Trophoblast cell (in vitro differentiated cells and primary cell): ENCODE results near the gene EGR1.

Source experiments
- DNase-seq, 2 donors: peaks; one replicate each; pipeline ENCODE4 v3.0.0-alpha.2; 2016
- H2AFZ ChIP-seq: 2 replicates; pipeline ENCODE4 v1.6.1; 2013; ENCODE audit warnings: low read length, moderate library complexity, mild to moderate bottlenecking; ENCODE audit not compliant: insufficient read depth, poor library complexity
- H2AK5ac ChIP-seq: 2 replicates; pipeline ENCODE4 v1.6.1; 2013; ENCODE audit warnings: mild to moderate bottlenecking, low read length
- H2BK120ac ChIP-seq: 2 replicates; pipeline ENCODE4 v1.6.1; 2013; ENCODE audit warnings: low read length, mild to moderate bottlenecking, moderate library complexity; ENCODE audit not compliant: insufficient read depth, poor library complexity
- H2BK12ac ChIP-seq: 2 replicates; pipeline ENCODE4 v1.6.1; 2013; ENCODE audit warnings: mild to moderate bottlenecking, low read length, moderate library complexity
- H2BK5ac ChIP-seq: 2 replicates; pipeline ENCODE4 v1.6.1; 2013; ENCODE audit warnings: low read length, low read depth, moderate library complexity, mild to moderate bottlenecking; ENCODE audit not compliant: poor library complexity
- H3K14ac ChIP-seq: 2 replicates; pipeline ENCODE4 v1.6.1; 2013; ENCODE audit warnings: mild to moderate bottlenecking, low read length
- H3K18ac ChIP-seq: 2 replicates; pipeline ENCODE4 v1.6.1; 2013; ENCODE audit warnings: mild to moderate bottlenecking, low read length
- H3K23ac ChIP-seq: 2 replicates; pipeline ENCODE4 v1.6.1; 2013; ENCODE audit warnings: low read length
- H3K27ac ChIP-seq: 2 replicates; pipeline ENCODE4 v1.5.1; 2013; ENCODE audit warnings: low read depth, mild to moderate bottlenecking, inconsistent platforms, low read length, moderate library complexity
- H3K27me3 ChIP-seq: 2 replicates; pipeline ENCODE4 v1.6.1; 2013; ENCODE audit warnings: inconsistent platforms, mild to moderate bottlenecking, low read length, moderate library complexity; ENCODE audit not compliant: insufficient read depth
- H3K36me3 ChIP-seq, 2 experiments: 1 replicate in 1 of 2; 2 replicates in 1 of 2; pipeline ENCODE4 v1.6.1; 2013; ENCODE audit warnings: low read length in 2 of 2, mild to moderate bottlenecking in 2 of 2, moderate library complexity in 1 of 2; ENCODE audit not compliant: insufficient read depth in 2 of 2, control insufficient read depth in 1 of 2
- H3K4ac ChIP-seq: 2 replicates; pipeline ENCODE4 v1.6.1; 2013; ENCODE audit warnings: low read depth, mild to moderate bottlenecking, low read length, moderate library complexity
- H3K4me1 ChIP-seq, 2 experiments: 1 replicate in 1 of 2; 2 replicates in 1 of 2; pipeline ENCODE4 v1.6.1; 2013; ENCODE audit warnings: low read length in 2 of 2, mild to moderate bottlenecking in 2 of 2, moderate library complexity in 1 of 2; ENCODE audit not compliant: insufficient read depth in 2 of 2, control insufficient read depth in 1 of 2
- H3K4me2 ChIP-seq: 2 replicates; pipeline ENCODE4 v1.6.1; 2013; ENCODE audit warnings: inconsistent platforms, mild to moderate bottlenecking, low read length, moderate library complexity
- H3K4me3 ChIP-seq: 2 replicates; pipeline ENCODE4 v1.5.1; 2013; ENCODE audit warnings: mild to moderate bottlenecking, low read depth, low read length, inconsistent platforms
- H3K79me1 ChIP-seq: one replicate; pipeline ENCODE4 v1.6.1; 2013; ENCODE audit warnings: low read length
- H3K79me2 ChIP-seq: 2 replicates; pipeline ENCODE4 v1.6.1; 2013; ENCODE audit warnings: low read length, mild to moderate bottlenecking; ENCODE audit not compliant: control insufficient read depth, insufficient read depth, poor library complexity
- H3K9ac ChIP-seq: 2 replicates; pipeline ENCODE4 v1.6.1; 2013; ENCODE audit warnings: mild to moderate bottlenecking, low read length
- H3K9me3 ChIP-seq: 2 replicates; pipeline ENCODE4 v1.6.1; 2013; ENCODE audit warnings: low read depth, mild to moderate bottlenecking, control low read depth, inconsistent platforms, low read length; ENCODE audit not compliant: insufficient read depth
- H4K12ac ChIP-seq: 2 replicates; pipeline ENCODE4 v1.6.1; 2013; ENCODE audit warnings: low read depth, mild to moderate bottlenecking, low read length, moderate library complexity
- H4K8ac ChIP-seq: 2 replicates; pipeline ENCODE4 v1.6.1; 2013; ENCODE audit warnings: low read depth, mild to moderate bottlenecking, low read length, moderate library complexity
- H4K91ac ChIP-seq: one replicate; pipeline ENCODE4 v1.6.1; 2013; ENCODE audit warnings: low read depth, mild to moderate bottlenecking, low read length, moderate library complexity
- WGBS: extraction: QIAGEN DNeasy Blood & Tissue Kit; methylation state at CpG from one replicate; pipeline ENCODE4 v1.1.7; 2013; ENCODE audit warnings: missing lambda C conversion rate; ENCODE audit not compliant: insufficient read length, insufficient coverage; ENCODE audit errors: extremely low coverage; 5-methylcytosine and 5-hydroxymethylcytosine counted together

EGR1 gene

DNA sequence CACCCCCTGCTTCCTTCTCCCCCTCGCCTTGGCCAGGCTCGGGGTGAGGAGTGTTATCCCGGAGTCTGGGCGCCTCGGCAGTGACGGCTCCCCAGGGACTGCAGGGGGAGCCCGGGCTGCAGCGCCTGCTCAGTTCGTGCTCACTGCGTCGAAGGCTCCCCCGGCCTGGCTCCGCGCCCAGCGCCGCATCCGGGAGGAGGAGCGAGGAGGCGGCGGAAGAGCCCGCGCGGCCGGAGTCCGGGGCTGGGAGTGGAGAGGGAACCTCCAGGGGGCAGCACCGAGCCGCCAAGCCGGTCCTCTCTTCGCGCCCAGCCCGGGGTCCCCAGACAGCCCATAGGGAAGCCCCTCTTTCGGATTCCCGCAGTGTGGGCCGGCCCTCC, 1.3 kb upstream of the EGR1 start:
- peak overlapping the region; percentile 92 for H3K4me3 ChIP-seq
- peak overlapping the region; percentile 69 for H4K8ac ChIP-seq
- H3K27me3 ChIP-seq = no peaks in the 10 kb centered on the region
- peak; percentile 82 to 93 for DNase-seq
- H4K12ac ChIP-seq = peak overlapping the region; percentile 60
- peak overlapping the region; percentile 84 for H3K9ac ChIP-seq
- H3K18ac ChIP-seq = peak overlapping the region; percentile 20
- H2AFZ ChIP-seq = peak overlapping the region; percentile 74
- peak overlapping the region; percentile 9 for H2BK5ac ChIP-seq
- H3K4me1 ChIP-seq = peaks cover 7 to 10% of the 10 kb centered on the region in 2 experiments
- H3K4me2 ChIP-seq = peak overlapping the region; percentile 98
- peak overlapping the region; percentile 94 for H3K27ac ChIP-seq
- peak overlapping the region; percentile 47 for H4K91ac ChIP-seq
- H3K23ac ChIP-seq = no peak overlapping the region
- no CpG with 5 or more reads among the region's 34 CpGs for WGBS
- H3K4ac ChIP-seq = no peak overlapping the region
- no peak overlapping the region for H2AK5ac ChIP-seq
- peak overlapping the region; percentile 12 for H3K14ac ChIP-seq
- peaks cover 11% of the 10 kb centered on the region for H3K79me1 ChIP-seq
- H3K79me2 ChIP-seq = peaks cover 4% of the 10 kb centered on the region
- no peak overlapping the region for H2BK12ac ChIP-seq
- peak overlapping the region; percentile 18 for H2BK120ac ChIP-seq
- H3K9me3 ChIP-seq = peaks cover 3% of the 10 kb centered on the region
- peaks cover 7 to 10% of the 10 kb centered on the region in 2 experiments for H3K36me3 ChIP-seq

DNA sequence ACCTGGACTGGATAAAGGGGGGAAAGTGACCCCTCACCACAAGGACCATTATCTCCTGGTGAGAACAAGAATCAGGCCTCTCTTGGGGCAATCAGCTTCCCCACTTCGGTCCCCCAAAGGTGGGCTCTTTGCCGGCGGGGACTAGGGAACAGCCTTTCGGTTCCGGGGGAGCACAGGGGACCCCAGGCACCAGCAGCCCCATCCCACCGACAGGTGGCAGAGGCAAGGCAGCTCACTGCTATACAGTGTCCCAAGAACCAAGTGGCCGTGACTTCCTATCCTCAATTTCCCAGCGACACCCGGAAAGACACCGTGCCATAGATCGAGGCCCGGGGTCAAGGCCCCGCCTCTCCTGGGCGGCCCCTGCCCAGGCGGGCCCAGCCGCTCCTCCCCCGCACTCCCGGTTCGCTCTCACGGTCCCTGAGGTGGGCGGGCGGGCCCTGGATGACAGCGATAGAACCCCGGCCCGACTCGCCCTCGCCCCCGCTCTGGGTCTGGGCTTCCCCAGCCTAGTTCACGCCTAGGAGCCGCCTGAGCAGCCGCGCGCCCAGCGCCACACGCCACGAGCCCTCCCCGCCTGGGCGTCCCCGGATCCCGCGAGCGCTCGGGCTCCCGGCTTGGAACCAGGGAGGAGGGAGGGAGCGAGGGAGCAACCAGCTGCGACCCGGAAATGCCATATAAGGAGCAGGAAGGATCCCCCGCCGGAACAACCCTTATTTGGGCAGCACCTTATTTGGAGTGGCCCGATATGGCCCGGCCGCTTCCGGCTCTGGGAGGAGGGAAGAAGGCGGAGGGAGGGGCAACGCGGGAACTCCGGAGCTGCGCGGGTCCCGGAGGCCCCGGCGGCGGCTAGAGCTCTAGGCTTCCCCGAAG, 655 bp upstream of the EGR1 start:
- peak; percentile 99 for DNase-seq
- peak overlapping the region; percentile 80 for H2BK120ac ChIP-seq
- peaks cover 7 to 10% of the 10 kb centered on the region in 2 experiments for H3K36me3 ChIP-seq
- H3K4me3 ChIP-seq = peak overlapping the region; percentile 92
- H2BK12ac ChIP-seq = no peak overlapping the region
- H3K9ac ChIP-seq = peak overlapping the region; percentile 84
- peaks cover 4% of the 10 kb centered on the region for H3K79me2 ChIP-seq
- H2AK5ac ChIP-seq = no peak overlapping the region
- peaks cover 7 to 10% of the 10 kb centered on the region in 2 experiments for H3K4me1 ChIP-seq
- H4K12ac ChIP-seq = peak overlapping the region; percentile 63
- no peak overlapping the region for H3K4ac ChIP-seq
- H3K14ac ChIP-seq = peak overlapping the region; percentile 58
- peak overlapping the region; percentile 78 for H2AFZ ChIP-seq
- peaks cover 11% of the 10 kb centered on the region for H3K79me1 ChIP-seq
- peak overlapping the region; percentile 82 for H4K8ac ChIP-seq
- peak overlapping the region; percentile 98 for H3K4me2 ChIP-seq
- no peaks in the 10 kb centered on the region for H3K27me3 ChIP-seq
- WGBS = no CpG with 5 or more reads among the region's 64 CpGs
- H2BK5ac ChIP-seq = peak overlapping the region; percentile 80
- no peak overlapping the region for H3K23ac ChIP-seq
- peaks cover 3% of the 10 kb centered on the region for H3K9me3 ChIP-seq
- peak overlapping the region; percentile 69 for H4K91ac ChIP-seq
- H3K27ac ChIP-seq = peak overlapping the region; percentile 94
- H3K18ac ChIP-seq = peak overlapping the region; percentile 8

DNA sequence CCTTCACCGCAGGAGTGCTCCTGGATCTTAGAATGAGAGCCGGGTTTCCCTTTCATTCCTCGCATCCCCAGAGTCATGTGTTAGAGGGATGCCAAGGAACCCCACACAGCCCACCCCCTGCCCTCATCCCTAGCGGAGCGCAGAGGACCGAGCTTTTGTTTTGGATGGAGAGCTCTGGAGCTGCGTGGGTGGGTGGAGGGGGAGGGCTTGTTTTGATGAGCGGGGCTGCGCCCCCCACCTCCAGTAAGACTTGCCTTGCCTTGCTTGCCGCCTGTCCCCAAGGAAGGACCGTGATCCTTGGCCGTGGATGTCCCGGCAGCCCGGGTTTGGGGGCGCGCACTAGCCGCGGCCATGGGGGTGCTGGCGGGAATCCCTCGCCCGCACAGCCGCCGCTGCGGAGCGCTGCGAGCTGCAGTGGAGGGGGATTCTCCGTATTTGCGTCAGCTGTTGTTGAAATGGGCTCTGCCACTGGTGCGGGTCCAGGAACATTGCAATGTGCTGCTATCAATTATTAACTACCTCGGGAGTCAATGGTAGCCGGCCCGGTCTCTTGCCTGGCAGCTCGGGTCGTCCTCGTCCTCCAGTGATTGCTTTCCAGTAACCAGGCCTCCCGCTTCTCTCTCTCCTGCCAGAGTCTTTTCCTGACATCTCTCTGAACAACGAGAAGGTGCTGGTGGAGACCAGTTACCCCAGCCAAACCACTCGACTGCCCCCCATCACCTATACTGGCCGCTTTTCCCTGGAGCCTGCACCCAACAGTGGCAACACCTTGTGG, 1.0 kb downstream of the EGR1 start:
- no peak overlapping the region for H4K8ac ChIP-seq
- H3K79me2 ChIP-seq = peaks cover 4% of the 10 kb centered on the region
- H2BK12ac ChIP-seq = no peak overlapping the region
- H3K79me1 ChIP-seq = peaks cover 11% of the 10 kb centered on the region
- H3K4me1 ChIP-seq = peaks cover 7 to 10% of the 10 kb centered on the region in 2 experiments
- no peak overlapping the region for H3K27ac ChIP-seq
- H2AFZ ChIP-seq = no peak overlapping the region
- no peak overlapping the region for H3K18ac ChIP-seq
- peak overlapping the region; percentile 78 for H3K4me3 ChIP-seq
- no peak overlapping the region for H2BK120ac ChIP-seq
- no peak overlapping the region for H3K4ac ChIP-seq
- no CpG with 5 or more reads among the region's 39 CpGs for WGBS
- no peak overlapping the region for H2AK5ac ChIP-seq
- no peak overlapping the region for H4K91ac ChIP-seq
- peak overlapping the region; percentile 98 for H3K4me2 ChIP-seq
- no peak overlapping the region for H3K14ac ChIP-seq
- H3K9me3 ChIP-seq = peaks cover 3% of the 10 kb centered on the region
- no peak overlapping the region for H3K9ac ChIP-seq
- H4K12ac ChIP-seq = no peak overlapping the region
- H2BK5ac ChIP-seq = no peak overlapping the region
- peak in 1 of 2 donors; percentile 24 for DNase-seq
- H3K27me3 ChIP-seq = no peaks in the 10 kb centered on the region
- H3K36me3 ChIP-seq = peaks cover 7 to 10% of the 10 kb centered on the region in 2 experiments
- no peak overlapping the region for H3K23ac ChIP-seq

GRCh38 chr5:138466900-138467710, 1.8 kb downstream of the EGR1 start:
- no peak overlapping the region for H2BK5ac ChIP-seq
- peaks cover 7 to 10% of the 10 kb centered on the region in 2 experiments for H3K4me1 ChIP-seq
- WGBS = no CpG with 5 or more reads among the region's 45 CpGs
- DNase-seq = peak in 1 of 2 donors; percentile 16
- no peak overlapping the region for H2AFZ ChIP-seq
- no peak overlapping the region for H4K12ac ChIP-seq
- H3K18ac ChIP-seq = no peak overlapping the region
- H3K27me3 ChIP-seq = no peaks in the 10 kb centered on the region
- no peak overlapping the region for H2BK12ac ChIP-seq
- H3K14ac ChIP-seq = no peak overlapping the region
- H4K91ac ChIP-seq = no peak overlapping the region
- no peak overlapping the region for H2BK120ac ChIP-seq
- H3K4me3 ChIP-seq = no peak overlapping the region
- no peak overlapping the region for H3K23ac ChIP-seq
- H3K27ac ChIP-seq = no peak overlapping the region
- peaks cover 7 to 10% of the 10 kb centered on the region in 2 experiments for H3K36me3 ChIP-seq
- no peak overlapping the region for H3K9ac ChIP-seq
- peaks cover 3% of the 10 kb centered on the region for H3K9me3 ChIP-seq
- H3K4ac ChIP-seq = no peak overlapping the region
- H3K79me1 ChIP-seq = peaks cover 11% of the 10 kb centered on the region
- no peak overlapping the region for H4K8ac ChIP-seq
- H3K4me2 ChIP-seq = peak overlapping the region; percentile 98
- peaks cover 4% of the 10 kb centered on the region for H3K79me2 ChIP-seq
- H2AK5ac ChIP-seq = no peak overlapping the region
